ENCODE data around the gene GGA2. TPM values are rescaled to one million over a fixed set of nuclear protein-coding genes. Genes with fewer than 3 reads are reported as not detected.

The GGA2 gene
- total RNA-seq, 1 experiment from 2014 or later = 90.4 TPM

DNA sequence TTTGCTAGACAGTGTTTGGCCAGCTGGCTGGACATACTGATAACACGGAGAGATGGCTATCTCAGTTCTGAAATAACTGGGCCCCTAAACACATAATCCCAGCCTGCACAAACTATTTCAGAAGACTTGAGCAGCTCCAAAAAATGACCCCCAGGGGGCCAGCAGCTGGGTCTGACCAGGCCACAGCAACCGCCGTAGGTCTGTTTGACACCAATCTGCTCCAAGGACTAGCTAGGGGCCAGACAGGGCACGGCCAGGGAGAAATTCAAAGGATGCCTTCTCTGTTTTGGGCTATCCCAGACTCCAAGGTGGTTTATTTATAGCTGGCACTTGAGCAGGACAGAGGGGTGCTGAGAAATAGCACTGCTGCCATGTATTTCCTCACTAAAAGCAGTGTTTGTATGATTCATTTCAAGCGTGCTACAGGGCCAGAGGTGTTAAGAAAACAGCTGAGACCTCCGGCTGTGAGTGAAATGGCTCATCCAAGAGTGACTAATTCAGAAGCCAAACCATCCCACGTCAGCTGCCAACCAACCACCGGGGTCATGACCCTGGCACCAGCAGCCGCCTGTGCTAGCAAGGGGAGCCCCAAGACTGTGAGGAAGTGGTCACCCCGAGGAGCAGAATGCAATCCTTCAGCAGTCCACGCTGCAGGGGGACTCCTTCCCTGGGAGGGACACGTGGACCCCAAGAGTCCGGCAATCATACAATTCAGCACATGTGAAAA lies 5.7 kb downstream of the GGA2 start:
- H3K4me3 Mint-ChIP-seq (ENCODE audit: low read depth, unreplicated experiment) = no peak overlapping the region
- H3K9me3 Mint-ChIP-seq (ENCODE audit: low read depth, unreplicated experiment) = no peaks in the 10 kb centered on the region
- no TSS peak for BruUV-seq (replicated peaks)
- DNase-seq = peak; percentile 72
- H3K27ac Mint-ChIP-seq (ENCODE audit: unreplicated experiment) = no peak overlapping the region
- CTCF ChIA-PET = interaction anchor here (1.2 to 2.3 kb wide), 2 partner anchors 52 to 53 kb away, joined by 3 to 6 read pairs; partner anchors contain the start of genes COG7, EARS2 and UBFD1
- TF ChIP-seq, protein P1, sequence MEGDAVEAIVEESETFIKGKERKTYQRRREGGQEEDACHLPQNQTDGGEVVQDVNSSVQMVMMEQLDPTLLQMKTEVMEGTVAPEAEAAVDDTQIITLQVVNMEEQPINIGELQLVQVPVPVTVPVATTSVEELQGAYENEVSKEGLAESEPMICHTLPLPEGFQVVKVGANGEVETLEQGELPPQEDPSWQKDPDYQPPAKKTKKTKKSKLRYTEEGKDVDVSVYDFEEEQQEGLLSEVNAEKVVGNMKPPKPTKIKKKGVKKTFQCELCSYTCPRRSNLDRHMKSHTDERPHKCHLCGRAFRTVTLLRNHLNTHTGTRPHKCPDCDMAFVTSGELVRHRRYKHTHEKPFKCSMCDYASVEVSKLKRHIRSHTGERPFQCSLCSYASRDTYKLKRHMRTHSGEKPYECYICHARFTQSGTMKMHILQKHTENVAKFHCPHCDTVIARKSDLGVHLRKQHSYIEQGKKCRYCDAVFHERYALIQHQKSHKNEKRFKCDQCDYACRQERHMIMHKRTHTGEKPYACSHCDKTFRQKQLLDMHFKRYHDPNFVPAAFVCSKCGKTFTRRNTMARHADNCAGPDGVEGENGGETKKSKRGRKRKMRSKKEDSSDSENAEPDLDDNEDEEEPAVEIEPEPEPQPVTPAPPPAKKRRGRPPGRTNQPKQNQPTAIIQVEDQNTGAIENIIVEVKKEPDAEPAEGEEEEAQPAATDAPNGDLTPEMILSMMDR (IDR thresholded peaks at IDR 0.05; ENCODE audit: unreplicated experiment) = no peak
- H3K27me3 Mint-ChIP-seq (ENCODE audit: unreplicated experiment) = no peaks in the 10 kb centered on the region
- H3K36me3 Mint-ChIP-seq (ENCODE audit: insufficient read depth, unreplicated experiment) = peaks cover 12% of the 10 kb centered on the region
- intact Hi-C loops (cut with micrococcal nuclease; ENCODE audit: unreplicated experiment) = loop anchor here (10.0 kb wide), 1 partner anchor 320 kb away; the partner anchor contains the start of gene SCNN1G
- peaks cover 42% of the 10 kb centered on the region for H3K4me1 Mint-ChIP-seq (ENCODE audit: low read depth, unreplicated experiment)

DNA sequence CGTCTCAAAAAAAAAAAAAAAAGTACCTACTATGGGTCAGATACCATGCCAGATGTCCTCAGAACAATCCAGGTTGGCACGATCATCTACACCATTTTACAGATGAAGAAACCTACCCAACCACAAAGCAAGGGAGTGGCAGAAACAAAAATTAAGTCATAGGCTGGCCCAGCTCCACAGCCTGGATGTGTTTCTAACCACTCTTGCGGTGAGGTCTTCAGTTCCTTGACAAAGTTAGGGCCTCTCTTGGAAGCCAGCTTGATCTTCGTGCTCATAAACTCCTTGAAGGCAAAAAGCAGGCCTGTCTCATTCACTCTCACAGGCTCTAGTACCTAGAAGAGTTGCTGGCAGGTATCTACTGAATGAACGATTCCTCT lies 6.2 kb downstream of the GGA2 start:
- Mint-ChIP-seq H3K4me3 (ENCODE audit: low read depth, unreplicated experiment) (no peak overlapping the region), H3K36me3 (ENCODE audit: insufficient read depth, unreplicated experiment) (peaks cover 6% of the 10 kb centered on the region), H3K4me1 (ENCODE audit: low read depth, unreplicated experiment) (peaks cover 38% of the 10 kb centered on the region), H3K27me3 (ENCODE audit: unreplicated experiment) (no peaks in the 10 kb centered on the region), H3K27ac (ENCODE audit: unreplicated experiment) (no peak overlapping the region), H3K9me3 (ENCODE audit: low read depth, unreplicated experiment) (no peaks in the 10 kb centered on the region)
- intact Hi-C loops (cut with micrococcal nuclease; ENCODE audit: unreplicated experiment) = loop anchor here (10.0 kb wide), 1 partner anchor 319 kb away; the partner anchor contains the start of gene SCNN1G
- no peak for DNase-seq
- no TSS peak for BruUV-seq (replicated peaks)
- TF ChIP-seq, protein P1 (IDR thresholded peaks at IDR 0.05; ENCODE audit: unreplicated experiment) = no peak
- CTCF ChIA-PET = interaction anchor here (1.2 to 2.3 kb wide), 2 partner anchors 51 to 53 kb away, joined by 3 to 6 read pairs; partner anchors contain the start of genes COG7, EARS2 and UBFD1

DNA sequence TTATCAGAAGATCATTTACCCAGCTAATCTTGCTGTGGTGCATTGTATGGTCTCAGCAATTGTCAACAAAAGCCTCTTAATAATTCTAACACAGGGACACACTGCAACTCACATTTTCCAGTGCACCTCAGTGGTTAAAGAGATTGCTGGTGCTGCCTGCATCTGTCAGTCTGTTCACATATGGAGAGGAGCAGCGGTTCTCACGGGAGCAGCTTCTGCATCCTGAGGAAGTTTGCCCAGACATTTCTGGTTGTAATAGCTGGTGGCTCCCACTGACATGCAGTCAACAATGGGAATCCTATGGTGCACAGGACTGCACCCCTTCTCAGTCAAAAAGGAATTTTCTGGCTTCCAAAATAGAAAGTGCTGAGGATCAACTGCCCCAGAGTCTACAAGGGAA lies 7.8 kb downstream of the GGA2 start:
- TF ChIP-seq, protein P1 (IDR thresholded peaks at IDR 0.05; ENCODE audit: unreplicated experiment) = no peak
- CTCF ChIA-PET = interaction anchor here (0.5 kb wide), 1 partner anchor 14 kb away, joined by 4 read pairs; no protein-coding TSS in a partner anchor
- Mint-ChIP-seq H3K4me1 (ENCODE audit: low read depth, unreplicated experiment) (peaks cover 38% of the 10 kb centered on the region), H3K4me3 (ENCODE audit: low read depth, unreplicated experiment) (no peak overlapping the region), H3K27ac (ENCODE audit: unreplicated experiment) (no peak overlapping the region), H3K9me3 (ENCODE audit: low read depth, unreplicated experiment) (no peaks in the 10 kb centered on the region), H3K27me3 (ENCODE audit: unreplicated experiment) (no peaks in the 10 kb centered on the region), H3K36me3 (ENCODE audit: insufficient read depth, unreplicated experiment) (peaks cover under 1% of the 10 kb centered on the region)
- BruUV-seq (replicated peaks) = no TSS peak
- no peak for DNase-seq
- intact Hi-C loops (cut with micrococcal nuclease; ENCODE audit: unreplicated experiment) = loop anchor here (10.0 kb wide), 1 partner anchor 318 kb away; the partner anchor contains the start of gene SCNN1G

DNA sequence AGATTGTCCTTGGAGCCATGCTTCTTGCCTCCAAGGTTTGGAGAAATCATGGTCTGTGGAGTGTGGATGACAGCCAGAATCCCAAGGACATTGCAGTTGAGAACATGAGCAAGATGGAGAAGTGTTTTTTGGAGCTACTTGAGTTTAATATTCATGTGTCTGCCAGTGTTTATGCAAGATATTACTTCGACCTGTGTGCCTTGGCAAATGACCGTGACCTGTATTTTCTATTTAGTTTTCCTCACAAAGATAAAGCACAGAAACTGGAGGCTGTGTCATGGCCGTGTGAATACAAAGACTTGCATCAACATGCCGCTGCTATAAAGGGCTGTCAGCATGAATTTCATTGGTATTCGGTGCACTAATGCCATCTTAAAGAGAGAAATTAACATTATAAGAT lies 9.0 kb downstream of the GGA2 start:
- no peak overlapping the region for H3K27ac Mint-ChIP-seq (ENCODE audit: unreplicated experiment)
- peaks cover 34% of the 10 kb centered on the region for H3K4me1 Mint-ChIP-seq (ENCODE audit: low read depth, unreplicated experiment)
- H3K4me3 Mint-ChIP-seq (ENCODE audit: low read depth, unreplicated experiment) = no peak overlapping the region
- CTCF ChIA-PET = no interaction called here
- peaks cover 5% of the 10 kb centered on the region for H3K36me3 Mint-ChIP-seq (ENCODE audit: insufficient read depth, unreplicated experiment)
- no TSS peak for BruUV-seq (replicated peaks)
- intact Hi-C loops (cut with micrococcal nuclease; ENCODE audit: unreplicated experiment) = loop anchor here (10.0 kb wide), 1 partner anchor 316 kb away; the partner anchor contains the start of gene SCNN1G
- no peaks in the 10 kb centered on the region for H3K9me3 Mint-ChIP-seq (ENCODE audit: low read depth, unreplicated experiment)
- no peaks in the 10 kb centered on the region for H3K27me3 Mint-ChIP-seq (ENCODE audit: unreplicated experiment)
- DNase-seq = no peak
- TF ChIP-seq, protein P1 (IDR thresholded peaks at IDR 0.05; ENCODE audit: unreplicated experiment) = no peak
